Stimulated activated CD4-positive, alpha-beta T cell treated with anti-CD3 and anti-CD28 coated beads, Interleukin-4, amount 100 ng/mL, for 48 hours (primary cell): Measurements from ENCODE around the gene UBE3B.

Experiments
- DNase-seq, 2 donors: peaks; one replicate each; pipeline ENCODE4 v3.0.0-alpha.2; 2020; ENCODE audit warnings: low read depth in 2 of 2

Gene UBE3B

DNA sequence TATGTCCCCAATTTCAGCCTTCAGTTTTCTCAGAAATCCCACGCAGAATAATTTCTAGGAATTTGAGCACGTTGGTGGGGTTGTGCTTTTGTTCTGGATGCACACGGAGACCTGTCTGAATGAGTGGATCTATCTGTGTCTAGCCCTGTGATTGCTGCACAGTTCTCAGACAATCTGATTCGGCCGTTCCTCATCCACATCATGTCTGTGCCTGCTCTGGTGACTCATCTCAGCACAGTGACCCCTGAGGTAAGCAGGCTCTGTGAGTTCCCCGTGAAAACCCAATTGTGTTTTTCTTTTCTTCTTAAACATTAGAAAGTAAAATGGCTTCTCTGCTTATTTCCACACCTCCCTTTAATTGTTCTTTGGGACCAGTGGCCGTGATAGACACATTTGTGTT, 20.2 kb downstream of the UBE3B start:
- DNase-seq = no peak

DNA sequence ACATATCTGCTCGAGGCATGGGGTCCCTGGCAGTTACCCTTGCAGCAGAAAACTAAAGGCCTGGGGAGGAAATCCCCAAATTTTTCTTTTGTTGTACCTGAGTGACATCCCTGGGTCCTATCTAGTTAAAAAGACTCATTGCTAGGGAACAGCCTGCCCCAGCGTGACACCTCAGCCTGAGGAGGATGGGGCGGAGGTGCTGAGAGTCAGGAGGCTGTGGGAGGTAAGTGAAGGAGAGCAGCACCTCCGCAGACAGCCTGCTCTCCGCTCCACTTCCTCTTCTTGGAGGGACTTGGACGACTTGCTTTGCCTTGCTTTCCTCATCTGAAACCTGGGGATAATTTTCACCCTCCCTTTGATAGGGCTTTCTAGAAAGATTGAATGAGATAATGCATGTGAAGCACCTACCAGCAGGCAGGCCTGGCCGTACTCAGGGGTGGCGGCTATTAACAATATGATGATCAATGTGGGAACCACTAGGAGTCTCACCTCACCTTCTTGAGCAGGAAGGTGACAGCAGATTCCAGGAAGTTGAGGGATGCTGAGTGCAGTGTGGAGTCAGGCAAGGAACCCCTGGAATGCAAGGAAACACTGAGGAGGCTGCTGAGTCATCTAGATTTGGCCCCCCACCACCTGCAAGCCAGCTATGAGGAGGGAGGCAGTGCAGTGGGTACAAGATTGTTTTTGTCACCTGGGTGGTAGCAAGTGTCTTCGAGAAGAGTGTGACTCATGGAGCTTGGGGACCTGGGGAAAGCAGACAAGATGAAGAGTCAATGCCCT, 23.2 kb downstream of the UBE3B start:
- no peak for DNase-seq

DNA sequence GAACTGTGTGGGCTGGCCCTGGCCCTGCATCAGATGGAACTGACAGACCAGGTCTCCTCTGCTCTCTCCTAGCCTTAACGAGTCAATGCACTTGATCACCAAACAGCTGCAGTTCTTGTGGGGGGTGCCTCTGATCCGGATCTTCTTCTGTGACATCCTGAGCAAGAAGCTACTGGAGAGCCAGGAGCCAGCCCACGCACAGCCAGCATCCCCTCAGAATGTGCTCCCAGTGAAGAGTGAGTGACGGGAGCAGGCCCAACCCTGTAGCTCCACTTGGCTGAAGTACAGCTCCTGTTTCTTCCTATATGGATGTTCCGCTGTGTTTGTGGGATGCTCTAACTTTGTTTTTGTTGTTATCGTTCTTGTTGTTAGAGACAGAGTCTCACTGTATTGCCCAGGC, 23.9 kb downstream of the UBE3B start:
- no peak for DNase-seq

DNA sequence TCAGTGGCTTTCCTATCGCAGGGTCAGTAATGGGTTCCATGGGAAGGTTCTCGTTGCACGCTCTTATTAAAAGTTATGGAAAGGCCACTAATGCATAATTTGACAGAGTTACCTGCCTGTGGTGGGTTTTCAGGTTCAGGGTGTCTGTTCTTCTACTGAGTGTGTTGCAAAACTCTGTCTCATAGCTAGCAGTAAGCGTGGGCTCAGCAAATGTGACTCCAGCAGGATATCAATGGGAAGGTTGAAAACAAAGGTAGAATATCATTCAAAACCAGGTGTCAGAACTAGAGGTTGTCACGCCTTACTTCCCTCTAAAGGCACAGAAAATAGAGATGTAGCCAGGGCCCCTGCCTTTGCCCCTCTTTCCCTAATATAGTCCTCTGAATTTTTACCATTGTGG, 24.9 kb downstream of the UBE3B start:
- DNase-seq = no peak

DNA sequence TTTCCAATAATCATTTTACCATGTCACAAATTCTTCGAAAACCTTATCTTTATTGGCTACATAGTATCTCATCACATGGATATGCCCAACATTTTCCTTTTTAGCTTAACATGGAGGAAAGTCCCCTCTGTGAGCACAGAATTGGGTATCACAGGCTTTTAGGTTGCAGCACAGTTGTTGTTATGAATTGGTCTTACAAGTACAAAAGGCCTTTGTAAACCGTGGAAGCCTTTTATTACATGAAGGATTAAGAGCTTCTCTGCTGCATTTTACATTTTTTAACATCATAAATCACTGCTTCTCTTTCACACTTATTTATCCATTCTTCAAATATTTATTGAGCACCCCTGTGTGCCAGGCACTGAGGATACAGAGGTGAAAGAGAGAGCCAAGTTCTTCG, 26.2 kb downstream of the UBE3B start:
- DNase-seq = no peak

DNA sequence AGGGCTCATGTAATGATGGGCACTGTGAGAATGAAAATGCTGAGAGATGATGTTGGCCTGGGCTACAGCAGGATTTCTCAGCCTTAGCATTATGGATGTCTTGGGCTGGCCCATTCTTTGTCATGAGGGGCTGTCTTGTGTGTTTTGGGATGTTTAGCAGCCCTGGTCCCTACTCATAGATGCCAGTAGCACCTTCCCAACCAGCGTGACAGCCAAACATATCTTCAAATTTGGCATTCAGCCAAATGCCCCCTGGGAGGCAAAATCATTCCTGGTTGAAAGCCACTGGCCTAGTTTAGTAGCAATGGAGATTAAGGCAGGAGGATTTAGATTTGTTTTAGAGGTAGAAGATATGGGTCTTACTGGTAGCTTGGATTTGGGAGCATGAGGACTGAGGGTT, 26.6 kb downstream of the UBE3B start:
- no peak for DNase-seq

DNA sequence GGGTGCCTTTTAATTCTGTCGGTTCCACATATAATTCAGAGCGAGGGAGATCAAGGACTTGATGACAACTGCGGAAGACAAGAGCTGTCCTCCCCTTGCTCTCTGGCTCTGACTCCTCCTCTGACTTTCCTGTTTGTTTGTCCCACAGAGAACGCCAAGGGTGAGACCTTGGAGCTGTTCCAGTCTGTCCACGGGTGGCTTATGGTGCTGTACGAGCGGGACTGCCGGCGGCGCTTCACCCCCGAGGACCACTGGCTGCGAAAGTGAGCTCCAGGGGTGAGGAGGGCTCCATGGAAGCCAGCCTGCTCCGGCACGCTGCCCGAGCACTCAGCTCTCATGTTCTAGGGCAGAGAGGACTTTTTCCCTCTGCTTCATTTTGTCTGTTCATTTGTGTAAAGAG, 32.8 kb downstream of the UBE3B start:
- DNase-seq = no peak

DNA sequence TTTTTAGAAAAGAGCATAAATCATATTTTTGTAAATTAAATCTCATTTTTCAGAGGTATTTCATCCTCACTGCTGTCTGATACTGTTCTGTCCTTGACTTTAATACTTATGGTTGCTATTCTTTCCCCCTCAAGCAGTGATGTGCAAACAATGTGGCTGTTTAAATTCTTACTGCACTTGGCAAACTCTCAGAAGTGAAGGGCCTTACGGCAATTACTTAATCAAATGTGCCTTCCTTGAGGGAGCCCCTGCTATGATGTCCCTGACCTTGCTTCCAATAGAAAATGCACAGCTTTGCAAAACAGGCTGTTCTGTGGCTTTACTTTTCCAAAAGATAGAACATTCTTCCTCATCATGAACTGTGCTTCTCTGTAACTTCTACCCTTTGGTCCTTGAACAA, 35.2 kb downstream of the UBE3B start:
- DNase-seq = no peak

DNA sequence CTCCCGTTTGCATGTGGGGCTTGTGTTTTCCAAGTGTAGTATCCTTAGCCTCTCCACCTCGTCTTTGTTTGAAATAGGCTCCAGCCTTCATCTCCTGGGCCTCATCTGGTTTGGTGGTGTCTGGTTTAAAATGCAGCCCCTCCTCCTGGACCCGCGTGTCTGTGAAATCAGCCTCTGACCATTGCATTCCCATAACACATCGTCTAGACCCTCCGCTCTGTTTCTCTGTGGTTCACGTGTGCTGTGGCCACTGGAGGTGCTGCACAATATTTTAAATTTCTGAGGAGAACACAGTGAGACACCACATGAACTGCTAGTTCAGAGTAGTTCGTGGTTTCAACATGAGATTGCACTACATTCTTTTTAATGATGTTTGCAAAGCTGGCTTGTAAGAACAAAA, 35.6 kb downstream of the UBE3B start:
- no peak for DNase-seq

DNA sequence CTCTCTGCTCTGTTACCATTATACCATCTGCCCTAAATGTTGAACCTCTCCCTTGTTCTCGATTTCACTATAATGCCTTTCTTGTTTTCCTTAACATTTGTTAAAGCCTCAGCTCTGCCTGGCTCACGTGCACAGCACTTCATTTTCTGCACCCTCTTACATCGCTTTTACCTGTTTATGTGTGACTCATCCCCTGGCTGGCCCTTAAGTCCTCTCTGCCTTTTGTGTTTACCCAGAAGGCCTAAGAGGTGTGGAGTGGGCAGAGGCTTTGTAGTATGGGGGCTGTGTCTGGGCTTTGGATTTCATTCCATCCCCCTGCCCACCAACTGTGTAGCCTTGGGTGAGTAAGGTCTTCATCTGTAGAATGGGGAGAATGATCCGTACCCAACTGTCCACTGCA, 36.5 kb downstream of the UBE3B start:
- no peak for DNase-seq

DNA sequence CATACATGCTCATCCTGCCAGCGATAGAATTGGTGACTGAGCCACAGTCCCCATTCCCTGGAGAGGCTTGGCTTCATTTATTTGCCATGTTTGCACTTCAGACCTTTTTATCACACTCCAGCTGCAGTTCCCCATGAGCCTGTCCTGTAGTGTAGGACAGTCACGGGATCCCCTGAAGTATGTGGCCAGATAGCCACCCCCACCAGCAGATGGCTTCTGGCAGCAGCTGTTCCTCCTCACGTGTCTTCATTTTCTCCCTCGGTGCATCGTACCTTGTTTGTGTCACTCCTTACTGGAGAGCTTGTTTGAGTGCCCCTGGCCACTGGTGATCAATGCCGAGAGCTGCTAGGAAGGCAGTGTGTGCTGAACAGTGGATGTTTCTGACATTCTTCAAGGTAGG, 40.2 kb downstream of the UBE3B start:
- no peak for DNase-seq

DNA sequence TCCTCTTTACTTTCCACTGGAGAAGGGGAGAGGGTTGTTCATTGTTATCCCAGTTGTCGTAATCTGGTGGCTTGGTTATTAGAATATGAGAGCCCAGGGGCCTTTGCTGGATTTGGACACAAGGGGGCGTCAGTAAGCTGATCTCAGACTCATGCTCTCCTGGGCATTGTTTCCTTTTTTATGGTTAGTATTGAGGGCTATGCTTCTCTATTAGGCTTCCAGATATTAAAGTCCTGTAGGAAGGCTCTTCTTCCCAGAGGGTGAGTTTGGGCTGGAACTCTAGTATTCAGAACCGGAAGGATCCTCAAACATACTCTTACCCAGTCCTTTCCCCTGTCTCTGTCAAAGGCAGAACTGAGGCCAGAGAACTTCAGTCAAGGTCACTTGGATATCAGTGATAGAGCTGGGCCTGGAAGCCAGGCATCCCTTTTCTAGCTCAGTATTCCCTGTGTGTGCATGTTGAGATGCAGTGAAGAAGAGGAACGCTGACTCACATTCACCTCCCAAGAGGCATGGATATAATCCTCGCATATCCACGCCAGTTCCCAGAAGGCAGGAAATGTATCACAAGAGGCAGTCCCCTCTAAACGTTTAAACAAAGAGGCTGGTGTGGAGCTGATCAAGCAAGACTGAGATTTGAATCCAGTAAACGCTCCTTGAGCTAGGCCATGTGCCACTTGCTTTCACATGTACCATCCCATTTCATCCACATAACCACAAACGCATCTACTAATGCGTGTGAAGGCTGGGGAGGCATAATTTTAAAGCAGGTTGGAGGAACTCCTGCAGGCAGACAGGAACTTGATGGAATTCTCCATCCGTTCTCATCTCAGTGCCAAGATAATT, 41.6 kb downstream of the UBE3B start:
- DNase-seq = peak; percentile 32 to 44

DNA sequence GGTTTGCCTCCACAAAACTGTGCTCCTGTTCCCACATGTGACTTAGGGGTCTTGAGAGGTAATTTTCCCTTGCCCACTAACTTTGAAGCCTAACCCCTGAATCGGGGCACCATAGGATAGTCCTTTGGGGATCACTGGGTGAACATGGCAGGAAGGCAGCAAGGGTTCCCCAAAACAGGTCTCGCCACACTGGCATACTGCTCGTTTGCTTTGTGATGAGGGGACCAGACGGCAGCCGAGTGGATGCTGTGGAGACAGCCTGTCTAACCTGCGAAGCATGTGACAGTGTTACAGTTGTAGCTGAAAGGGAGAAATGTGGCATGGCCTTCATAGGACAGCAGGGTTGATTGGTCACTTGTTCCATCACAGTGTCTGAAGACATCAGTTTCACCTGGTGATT, 42.4 kb downstream of the UBE3B start:
- no peak for DNase-seq

DNA sequence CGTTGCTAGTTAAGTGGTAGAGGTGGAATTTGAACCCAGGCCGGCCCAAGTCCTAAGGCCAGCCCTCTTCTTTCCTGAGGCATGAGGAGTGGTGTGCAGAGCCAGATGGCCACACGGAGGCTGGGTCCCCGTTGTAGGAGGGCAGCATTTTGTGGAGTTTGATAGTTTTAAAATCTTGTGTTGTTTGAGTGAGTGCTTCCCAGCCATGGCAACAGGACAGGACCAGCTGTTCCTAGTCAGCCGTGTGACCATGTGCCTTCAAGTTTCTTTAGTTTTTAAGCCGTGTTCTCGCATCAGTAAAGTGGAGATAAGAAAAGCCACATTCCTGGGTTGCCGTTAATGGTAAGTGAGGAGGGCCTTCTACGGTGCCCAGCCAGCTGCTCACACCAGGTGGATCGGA, 44.4 kb downstream of the UBE3B start:
- no peak for DNase-seq

DNA sequence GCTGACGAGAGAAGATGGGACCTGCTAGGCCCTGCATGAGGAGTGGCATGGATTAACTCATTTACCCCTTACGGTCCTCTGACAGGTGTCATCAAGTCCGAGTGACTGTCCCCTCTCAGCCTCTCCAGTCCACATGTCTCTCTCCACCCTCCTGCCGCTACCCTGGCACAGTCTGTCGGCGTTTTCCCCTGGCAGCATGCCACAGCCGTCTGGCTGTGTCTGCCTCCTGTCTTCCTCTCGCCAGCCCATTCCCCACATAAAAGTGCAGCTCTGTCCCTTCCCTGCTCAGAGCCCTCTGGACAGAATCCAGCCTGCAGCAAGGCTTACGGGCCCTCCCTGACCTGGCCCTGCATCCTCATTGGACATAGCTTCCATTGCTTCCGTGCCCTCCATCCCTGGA, 45.6 kb downstream of the UBE3B start:
- no peak for DNase-seq

DNA sequence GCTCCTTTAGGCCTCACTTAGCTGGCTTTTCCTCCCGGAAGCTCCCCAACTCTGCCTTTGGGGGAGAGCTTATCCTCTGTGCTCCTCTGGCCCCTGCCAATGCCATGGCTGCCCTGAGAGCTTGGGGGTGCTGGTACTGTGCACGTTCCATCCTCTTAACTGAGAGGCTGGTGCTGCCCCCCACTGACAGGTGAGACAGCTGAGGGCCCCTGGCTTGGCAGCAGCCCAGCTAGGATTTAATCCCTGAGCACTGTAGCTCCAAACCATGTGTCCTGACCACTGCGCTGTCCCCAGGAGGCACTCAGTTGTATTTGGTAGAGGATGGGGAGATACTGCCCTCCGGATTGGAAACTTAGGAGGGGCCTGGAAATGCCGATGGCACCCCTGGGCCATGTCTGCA, 46.1 kb downstream of the UBE3B start:
- DNase-seq = no peak

DNA sequence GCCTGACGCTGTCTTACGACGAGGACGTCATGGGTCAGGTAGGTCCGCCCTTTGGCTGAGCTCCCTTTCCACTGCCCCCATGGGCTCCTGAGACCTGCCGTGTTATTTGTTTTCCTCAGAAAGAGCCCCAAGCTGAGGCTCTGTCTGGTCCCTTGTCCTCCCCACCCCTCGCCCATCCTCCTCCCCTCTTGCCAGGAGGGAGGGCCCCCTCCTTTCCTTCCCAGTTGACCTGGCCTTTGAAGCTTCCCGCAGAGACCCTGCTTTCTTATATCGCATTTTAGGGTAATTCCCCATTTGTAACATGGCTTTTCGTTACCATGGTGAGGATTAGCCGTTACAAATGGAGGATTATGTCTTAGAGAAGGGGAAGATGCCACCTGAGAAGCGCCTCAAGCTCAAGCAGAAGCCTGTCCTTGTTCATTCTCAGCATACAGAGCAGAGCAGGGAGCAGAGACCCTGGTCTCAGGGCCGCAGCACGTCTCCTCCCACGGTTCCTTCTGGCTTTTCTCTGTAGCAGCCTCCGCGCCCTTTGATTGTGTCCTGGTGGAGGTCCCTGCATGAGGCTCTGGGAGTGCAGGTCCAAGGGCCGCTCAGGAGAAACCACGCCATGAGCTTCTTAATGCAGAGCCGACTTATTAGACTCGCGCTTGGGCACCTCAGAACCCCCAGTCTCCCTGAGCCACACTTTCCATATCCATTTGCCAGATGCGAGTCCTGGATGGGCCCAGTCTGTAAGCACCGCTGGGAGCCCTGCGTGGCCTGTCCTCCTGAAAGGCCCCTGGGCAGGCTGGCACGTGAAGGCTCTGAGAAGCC, 47.2 kb downstream of the UBE3B start:
- DNase-seq = no peak

DNA sequence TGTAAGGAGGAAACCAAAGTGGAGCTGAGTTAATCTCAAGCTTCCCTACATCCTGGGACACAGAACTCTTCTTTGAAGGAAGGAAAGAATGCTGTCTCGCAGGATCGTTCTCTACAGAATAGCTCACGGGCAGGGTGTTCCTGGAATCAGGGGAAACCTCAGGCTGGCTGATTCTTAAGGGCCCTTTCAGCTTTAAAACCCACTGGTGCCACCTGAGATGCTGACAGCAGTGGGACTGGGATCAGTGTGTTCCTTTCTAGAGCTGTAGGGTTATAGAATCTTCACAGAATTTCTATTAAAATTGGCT, 47.8 kb downstream of the UBE3B start:
- no peak for DNase-seq

DNA sequence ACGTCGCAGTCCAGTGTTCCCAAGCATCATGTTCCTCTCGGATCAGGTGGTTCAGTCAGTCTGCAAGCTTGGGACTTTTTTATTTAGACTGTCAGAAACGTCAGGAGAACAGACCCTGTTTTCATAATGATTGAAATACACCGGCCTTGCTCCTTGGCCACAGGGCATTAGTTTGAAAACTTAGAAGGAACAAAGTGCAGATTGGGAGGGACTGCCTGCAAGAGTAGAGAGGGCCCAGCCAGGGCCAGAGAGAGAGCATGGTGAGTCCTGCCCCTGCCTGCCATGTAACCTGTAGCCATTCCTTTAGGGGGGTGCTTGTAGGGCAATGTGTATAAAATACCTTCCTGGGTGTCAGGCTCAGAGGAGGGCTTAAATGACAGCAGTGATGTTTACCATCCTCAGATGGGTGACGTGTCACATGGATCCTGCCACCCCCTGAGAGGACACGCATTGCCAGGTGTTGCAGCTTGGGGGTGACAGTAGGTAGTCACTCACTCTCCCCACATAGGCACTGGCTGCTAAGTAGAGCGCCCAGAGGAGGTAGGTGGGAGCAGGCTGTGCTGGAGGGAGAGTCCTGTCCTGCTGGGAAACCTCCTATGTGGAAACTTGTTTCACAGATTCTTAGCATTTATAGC, 50.2 kb downstream of the UBE3B start:
- DNase-seq = no peak

DNA sequence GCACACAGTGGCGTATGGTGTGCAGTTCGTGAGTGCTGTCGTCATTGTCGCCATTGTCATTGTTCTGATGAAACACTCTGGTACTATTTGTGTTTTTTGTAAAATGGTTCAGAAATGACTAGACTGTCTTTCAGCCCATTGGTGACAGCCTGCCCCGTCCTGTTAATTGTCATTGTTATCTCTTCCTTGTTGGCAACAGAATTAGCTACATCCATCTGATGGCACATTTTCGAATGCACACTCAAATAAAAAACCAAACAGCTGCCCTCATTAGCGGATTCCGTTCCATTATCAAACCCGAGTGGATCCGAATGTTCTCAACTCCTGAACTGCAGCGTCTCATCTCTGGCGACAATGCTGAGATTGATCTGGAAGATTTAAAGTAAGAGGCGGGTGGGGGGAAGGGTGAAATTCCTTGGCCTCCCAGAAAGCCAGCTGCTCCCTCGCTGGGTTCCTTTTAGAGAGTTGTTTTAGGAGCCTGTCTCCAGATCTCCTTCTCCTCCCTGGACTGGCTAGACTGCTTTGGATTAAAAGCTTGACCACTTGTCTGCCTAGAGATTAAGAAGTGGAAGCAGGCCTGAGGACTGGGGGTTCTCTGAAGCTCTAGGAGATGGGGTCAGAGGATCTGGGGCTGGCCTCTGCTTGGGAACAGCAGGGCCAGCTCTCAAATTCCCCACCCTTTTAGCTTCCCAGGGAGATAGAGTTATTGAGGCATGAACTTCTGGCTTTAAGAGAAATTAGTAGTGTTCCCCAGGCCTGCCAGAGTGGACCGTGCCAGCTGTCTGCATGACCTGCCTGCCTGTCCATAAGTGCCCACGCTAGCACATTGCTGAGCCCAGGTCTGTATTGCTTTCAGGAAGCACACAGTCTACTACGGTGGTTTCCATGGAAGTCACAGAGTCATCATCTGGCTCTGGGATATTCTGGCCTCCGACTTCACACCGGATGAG, 52.5 kb downstream of the UBE3B start:
- DNase-seq = no peak

DNA sequence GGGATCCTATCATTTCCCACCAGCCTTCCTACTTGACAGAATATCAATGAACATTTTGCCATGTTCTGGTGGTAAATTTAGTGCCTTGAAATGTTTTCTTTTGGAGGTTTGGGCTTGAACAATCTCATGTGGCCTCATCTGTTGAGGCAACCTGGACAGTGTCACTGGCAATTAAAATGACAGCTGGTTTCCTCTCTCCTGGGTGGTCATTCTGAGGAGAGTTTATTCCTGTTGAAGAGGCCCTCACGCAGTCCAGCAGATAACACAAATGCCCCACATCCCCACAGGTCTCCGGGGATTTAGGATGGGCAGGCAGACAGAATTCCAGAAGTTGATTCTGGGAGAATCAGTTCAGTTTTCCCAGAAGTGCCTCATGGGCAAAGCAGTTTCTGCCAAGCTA, 54.0 kb downstream of the UBE3B start:
- DNase-seq = no peak
